Measurements from ENCODE around the gene PICK1.

DNA sequence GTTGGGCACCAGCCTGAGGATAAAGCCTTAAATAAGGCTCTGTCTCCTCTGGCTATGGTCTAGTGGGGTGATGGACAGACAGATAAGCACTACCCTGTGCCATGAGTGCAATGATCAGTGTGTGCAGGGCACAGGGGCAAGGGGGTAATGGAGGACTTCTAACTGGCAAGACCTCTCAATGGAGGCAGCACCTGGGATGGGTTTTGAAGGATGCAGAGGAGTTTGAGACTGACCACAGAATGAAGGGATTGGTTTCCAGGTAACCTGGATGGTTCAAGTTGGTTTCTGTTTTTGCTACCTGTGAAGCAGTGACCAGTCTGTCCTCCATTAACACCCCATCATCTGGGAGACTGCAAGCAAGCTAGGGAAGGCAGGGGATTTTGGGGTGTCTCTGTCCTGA lies 27.8 kb upstream of the PICK1 start:
- TF ChIP-seq TAF1 (IDR thresholded peaks at IDR 0.05; ENCODE audit: borderline replicate concordance, insufficient read depth, low read length) (no peak), POLR2AphosphoS5 (IDR thresholded peaks at IDR 0.05; ENCODE audit: low read depth, low read length) (no peak), FOXP2 (optimal IDR thresholded peaks at IDR 0.05; ENCODE audit: borderline replicate concordance, extremely low read depth, extremely low read length, insufficient read depth) (no peak)
